GM23248 (cell line): ENCODE measurements around the gene PATJ. TPM values are rescaled to one million over a fixed set of nuclear protein-coding genes. Genes with fewer than 3 reads are reported as not detected.

Experiments
- DNase-seq: peaks from one replicate; pipeline ENCODE4 v3.0.0-alpha.2; 2015
- H2AFZ ChIP-seq: fragments of 200-600 bp; sonication (generic); 2 replicates; pipeline ENCODE4 v1.6.1; 2016; ENCODE audit warnings: antibody characterized with exemption
- H3F3A ChIP-seq: fragments of 200-600 bp; sonication (generic); 2 replicates; pipeline ENCODE4 v1.6.1; 2016; ENCODE audit warnings: mild to moderate bottlenecking, antibody characterized with exemption, mixed run types; ENCODE audit not compliant: insufficient read depth
- H3K27ac ChIP-seq: fragments of 200-600 bp; sonication (generic); 2 replicates; pipeline ENCODE4 v1.5.1; 2016; ENCODE audit warnings: mild to moderate bottlenecking
- H3K27me3 ChIP-seq: fragments of 200-600 bp; sonication (generic); replicated peaks from 2 replicates; pipeline ENCODE4 v1.6.1; 2016; ENCODE audit warnings: mild to moderate bottlenecking; ENCODE audit not compliant: insufficient read depth
- H3K36me3 ChIP-seq: fragments of 200-600 bp; sonication (generic); 2 replicates; pipeline ENCODE4 v1.6.1; 2016; ENCODE audit warnings: low read depth, mild to moderate bottlenecking
- H3K4me1 ChIP-seq: fragments of 200-600 bp; sonication (generic); 2 replicates; pipeline ENCODE4 v1.6.1; 2016; ENCODE audit warnings: mild to moderate bottlenecking; ENCODE audit not compliant: insufficient read depth
- H3K4me2 ChIP-seq: fragments of 200-600 bp; sonication (generic); one replicate; pipeline ENCODE4 v1.6.1; 2016; ENCODE audit warnings: mild to moderate bottlenecking; ENCODE audit not compliant: unreplicated experiment
- H3K4me3 ChIP-seq: fragments of 200-600 bp; sonication (generic); 2 replicates; pipeline ENCODE4 v1.5.1; 2016; ENCODE audit warnings: mild to moderate bottlenecking
- H3K79me2 ChIP-seq: fragments of 200-600 bp; sonication (generic); 2 replicates; pipeline ENCODE4 v1.6.1; 2016; ENCODE audit warnings: mild to moderate bottlenecking; ENCODE audit not compliant: insufficient read depth
- H3K9ac ChIP-seq: fragments of 200-600 bp; sonication (generic); 2 replicates; pipeline ENCODE4 v1.6.1; 2016; ENCODE audit warnings: mild to moderate bottlenecking
- H3K9me2 ChIP-seq: fragments of 200-600 bp; sonication (generic); 2 replicates; pipeline ENCODE4 v1.6.1; 2016; ENCODE audit warnings: mixed run types, mild to moderate bottlenecking, moderate library complexity; ENCODE audit not compliant: insufficient read depth
- H3K9me3 ChIP-seq: fragments of 200-600 bp; sonication (generic); one replicate; pipeline ENCODE4 v1.6.1; 2017; ENCODE audit warnings: low read depth
- H4K20me1 ChIP-seq: fragments of 200-600 bp; sonication (generic); 2 replicates; pipeline ENCODE4 v1.6.0; 2016; ENCODE audit not compliant: insufficient read depth
- EZH2 ChIP-seq: fragments of 200-600 bp; sonication (generic); IDR thresholded peaks from 2 replicates; pipeline ENCODE4 v1.6.1; 2018; ENCODE audit warnings: antibody characterized with exemption, mild to moderate bottlenecking; ENCODE audit not compliant: insufficient read depth, poor library complexity, severe bottlenecking
- EZH2phosphoT487 ChIP-seq: fragments of 200-600 bp; sonication (generic); IDR thresholded peaks from 2 replicates; pipeline ENCODE4 v1.6.1; 2018; ENCODE audit warnings: antibody characterized with exemption, moderate library complexity, mild to moderate bottlenecking, low read depth; ENCODE audit not compliant: insufficient read depth
- WGBS, 2 experiments: methylation state at CpG; one replicate each; pipeline ENCODE4 v1.1.6; 2015 to 2017; ENCODE audit warnings: low lambda C conversion rate in 2 of 2, low coverage in 1 of 2; ENCODE audit errors: missing lambda C conversion rate in 2 of 2; 5-methylcytosine and 5-hydroxymethylcytosine counted together
- in situ Hi-C: fragments of 300-500 bp; cut with MboI; formaldehyde crosslinking; loops from 2 replicates; pipeline ENCODE4 v1.15.0; 2020
- polyA plus RNA-seq: library from polyadenylated mRNA; unstranded; fragments of >200 nt; fragmentation: Nextera tagmentation; extraction: Ambion mirVana; gene quantifications from 2 replicates; pipeline ENCODE4 v1.2.1, GENCODE V29; 2016
- total RNA-seq: library from RNA; depleted of rRNA; stranded (reverse); fragments of >200 nt; shearing (Covaris generic); gene quantifications from 2 replicates; pipeline ENCODE4 v1.2.3, GENCODE V29; 2014

The PATJ gene
- total and polyA plus RNA-seq, 2 experiments from 2014 or later = 5.3 to 6.1 TPM

- no peaks in the 10 kb centered on the region for H3K9me2 ChIP-seq
- peaks cover 9% of the 10 kb centered on the region for H3K4me1 ChIP-seq
- H3K9me3 ChIP-seq = no peaks in the 10 kb centered on the region
- in situ Hi-C loops = loop anchor here (10.0 to 25.0 kb wide), 3 partner anchors 516 to 1014 kb away; no protein-coding TSS in a partner anchor
- H4K20me1 ChIP-seq = no peaks in the 10 kb centered on the region
- H3K4me2 ChIP-seq = no peak overlapping the region
- no peaks in the 10 kb centered on the region for H3K79me2 ChIP-seq
- no peak overlapping the region for H2AFZ ChIP-seq
- DNase-seq = no peak
- no peak overlapping the region for H3K4me3 ChIP-seq
- no peaks in the 10 kb centered on the region for H3K36me3 ChIP-seq
- no peak overlapping the region for H3K27ac ChIP-seq
- no peaks in the 10 kb centered on the region for H3F3A ChIP-seq
- WGBS, 2 experiments = 73 to 80% methylated on average over 6 of the region's 6 CpGs
- H3K9ac ChIP-seq = no peak overlapping the region
- no peaks in the 10 kb centered on the region for H3K27me3 ChIP-seq
- no peak for TF ChIP-seq EZH2phosphoT487
- TF ChIP-seq EZH2 = no peak
Measured at GRCh38 chr1:61851235-61851634, 109.0 kb downstream of the PATJ start.

- no peak for TF ChIP-seq EZH2
- no peak for TF ChIP-seq EZH2phosphoT487
- H3K79me2 ChIP-seq = no peaks in the 10 kb centered on the region
- no peak overlapping the region for H3K4me3 ChIP-seq
- H3K36me3 ChIP-seq = no peaks in the 10 kb centered on the region
- peaks cover 3% of the 10 kb centered on the region for H3K4me1 ChIP-seq
- 61 to 69% methylated on average over 6 of the region's 6 CpGs for WGBS, 2 experiments
- H3K9me3 ChIP-seq = no peaks in the 10 kb centered on the region
- no peak overlapping the region for H3K9ac ChIP-seq
- in situ Hi-C loops = loop anchor here (10.0 to 25.0 kb wide), 3 partner anchors 517 to 1015 kb away; no protein-coding TSS in a partner anchor
- no peak overlapping the region for H3K27ac ChIP-seq
- no peaks in the 10 kb centered on the region for H3K27me3 ChIP-seq
- no peak overlapping the region for H3K4me2 ChIP-seq
- H3K9me2 ChIP-seq = no peaks in the 10 kb centered on the region
- H4K20me1 ChIP-seq = no peaks in the 10 kb centered on the region
- no peak overlapping the region for H2AFZ ChIP-seq
- peak; percentile 81 for DNase-seq
- no peaks in the 10 kb centered on the region for H3F3A ChIP-seq
Measured at GRCh38 chr1:61851849-61852669, 109.8 kb downstream of the PATJ start.

GRCh38 chr1:61852670-61853015 is 110.4 kb downstream of the PATJ start:
- in situ Hi-C loops = loop anchor here (10.0 to 25.0 kb wide), 3 partner anchors 518 to 1015 kb away; no protein-coding TSS in a partner anchor
- Histone ChIP-seq H3F3A (no peaks in the 10 kb centered on the region), H3K4me2 (no peak overlapping the region), H4K20me1 (no peaks in the 10 kb centered on the region), H3K9ac (no peak overlapping the region), H3K9me3 (no peaks in the 10 kb centered on the region), H3K36me3 (no peaks in the 10 kb centered on the region), H3K79me2 (no peaks in the 10 kb centered on the region), H3K9me2 (no peaks in the 10 kb centered on the region), H3K4me1 (no peaks in the 10 kb centered on the region), H3K4me3 (no peak overlapping the region), H3K27me3 (no peaks in the 10 kb centered on the region), H3K27ac (no peak overlapping the region), H2AFZ (no peak overlapping the region)
- WGBS, 2 experiments = 46 to 53% methylated on average over 2 of the region's 2 CpGs
- DNase-seq = no peak
- TF ChIP-seq EZH2phosphoT487 = no peak
- no peak for TF ChIP-seq EZH2

GRCh38 chr1:61853583-61853982 is 111.3 kb downstream of the PATJ start:
- Histone ChIP-seq H3K27ac (no peak overlapping the region), H3K9me2 (no peaks in the 10 kb centered on the region), H3K36me3 (no peaks in the 10 kb centered on the region), H3K4me2 (no peak overlapping the region), H3K27me3 (no peaks in the 10 kb centered on the region), H3F3A (no peaks in the 10 kb centered on the region), H2AFZ (no peak overlapping the region), H4K20me1 (no peaks in the 10 kb centered on the region), H3K9me3 (no peaks in the 10 kb centered on the region), H3K4me3 (no peak overlapping the region), H3K4me1 (no peaks in the 10 kb centered on the region), H3K9ac (no peak overlapping the region), H3K79me2 (no peaks in the 10 kb centered on the region)
- no peak for TF ChIP-seq EZH2phosphoT487
- DNase-seq = peak; percentile 50
- in situ Hi-C loops = loop anchor here (10.0 to 25.0 kb wide), 3 partner anchors 519 to 1016 kb away; no protein-coding TSS in a partner anchor
- 11 to 13% methylated on average over 3 of the region's 3 CpGs for WGBS, 2 experiments
